Panc1 (cell line): ENCODE data around the gene FIBP. TPM values are rescaled to one million over a fixed set of nuclear protein-coding genes. Genes with fewer than 3 reads are reported as not detected.

Experiments
- ATAC-seq: fragments of 200-7000 bp; cut with Tn5 transposase; 2 replicates; pipeline ENCODE4 v1.9.1; 2020; ENCODE audit warnings: mild to moderate bottlenecking, moderate library complexity
- BruUV-seq: library from RNA; stranded (reverse); fragments of 400-500 nt; replicated peaks from 2 replicates; lab custom pipeline; 2021; lab: Mats Ljungman, UMichigan
- CTCF ChIA-PET: fragments of 300-600 bp; sonication (Branson Sonifier 250); formaldehyde crosslinking; loops from one replicate; lab custom pipeline; 2022; ENCODE audit warnings: antibody characterized with exemption; lab: Charles Lee
- POLR2A ChIA-PET: fragments of 300-600 bp; sonication (Branson Sonifier 250); formaldehyde crosslinking; loops from one replicate; lab custom pipeline; 2022; ENCODE audit warnings: antibody characterized with exemption; lab: Charles Lee
- DNase-seq: peaks from one replicate; pipeline ENCODE4 v3.0.0-alpha.2; 2010; ENCODE audit warnings: low read depth, low spot score
- H3K27ac ChIP-seq: 2 replicates; pipeline ENCODE4 v1.5.1; 2011; ENCODE audit warnings: mild to moderate bottlenecking, low read length, inconsistent platforms
- H3K27me3 ChIP-seq: fragments of 200-500 bp; sonication (Bioruptor generic); 2 replicates; pipeline ENCODE4 v1.6.0; 2014; ENCODE audit warnings: low read length, inconsistent platforms; ENCODE audit not compliant: control insufficient read depth, insufficient read depth
- H3K36me3 ChIP-seq: fragments of 200-500 bp; sonication (Bioruptor generic); 2 replicates; pipeline ENCODE4 v1.5.1; 2014; ENCODE audit warnings: inconsistent platforms, mild to moderate bottlenecking, low read length, moderate library complexity; ENCODE audit not compliant: control insufficient read depth, insufficient read depth
- H3K4me1 ChIP-seq: 2 replicates; pipeline ENCODE4 v1.5.1; 2011; ENCODE audit warnings: inconsistent platforms, mild to moderate bottlenecking, low read length, moderate library complexity; ENCODE audit not compliant: control insufficient read depth, insufficient read depth
- H3K4me3 ChIP-seq, 2 experiments: 2 replicates each; pipeline ENCODE4 v1.5.1; 2011 to 2012; ENCODE audit warnings: low read depth in 2 of 2, low read length in 2 of 2, mild to moderate bottlenecking in 2 of 2, inconsistent platforms in 1 of 2, moderate library complexity in 1 of 2
- H3K9me3 ChIP-seq: fragments of 200-500 bp; sonication (Bioruptor generic); 2 replicates; pipeline ENCODE4 v1.5.1; 2014; ENCODE audit warnings: low read depth, mild to moderate bottlenecking, inconsistent platforms, low read length, moderate library complexity; ENCODE audit not compliant: control insufficient read depth, insufficient read depth
- POLR2AphosphoS5 ChIP-seq: IDR thresholded peaks from 2 replicates; pipeline ENCODE4 v1.6.1; 2012; ENCODE audit warnings: mild to moderate bottlenecking, low read depth, low read length, moderate library complexity
- SIN3A ChIP-seq: IDR thresholded peaks from 2 replicates; pipeline ENCODE4 v1.6.1; 2012; ENCODE audit warnings: low read depth, mild to moderate bottlenecking, low read length, moderate library complexity, borderline replicate concordance; ENCODE audit not compliant: insufficient read depth
- TCF7L2 ChIP-seq: IDR thresholded peaks from 2 replicates; pipeline ENCODE4 v1.6.1; 2011; ENCODE audit warnings: mild to moderate bottlenecking, low read depth, low read length, inconsistent platforms
- in situ Hi-C: cut with HindIII; loops from 2 replicates; pipeline ENCODE4 v1.10.0; 2016; ENCODE audit warnings: low sequenced_read_pairs, low pct_unique_long_range_greater_than_20kb
- intact Hi-C: fragments of 100-400 bp; cut with micrococcal nuclease; formaldehyde crosslinking; loops from one replicate; pipeline ENCODE4 v1.10.0; 2022; ENCODE audit not compliant: unreplicated experiment
- total RNA-seq: library from RNA; stranded (reverse); gene quantifications from one replicate; pipeline ENCODE4 v1.2.1, GENCODE V29; 2021; ENCODE audit not compliant: unreplicated experiment
- TF ChIP-seq, protein P1 (sequence below), 2 experiments: IDR thresholded peaks; 2 replicates each; pipeline ENCODE4 v1.6.1; 2011 to 2012; ENCODE audit warnings: low read depth in 2 of 2, control low read depth in 1 of 2, low read length in 1 of 2, mild to moderate bottlenecking in 1 of 2, moderate library complexity in 1 of 2; ENCODE audit not compliant: insufficient read depth in 1 of 2
- TF ChIP-seq, protein P2 (sequence below): fragments of 450-650 bp; IDR thresholded peaks from 2 replicates; pipeline ENCODE4 v1.5.1; 2017; ENCODE audit warnings: mild to moderate bottlenecking

FIBP gene
- total RNA-seq, 1 experiment from 2014 or later = 105 TPM

DNA sequence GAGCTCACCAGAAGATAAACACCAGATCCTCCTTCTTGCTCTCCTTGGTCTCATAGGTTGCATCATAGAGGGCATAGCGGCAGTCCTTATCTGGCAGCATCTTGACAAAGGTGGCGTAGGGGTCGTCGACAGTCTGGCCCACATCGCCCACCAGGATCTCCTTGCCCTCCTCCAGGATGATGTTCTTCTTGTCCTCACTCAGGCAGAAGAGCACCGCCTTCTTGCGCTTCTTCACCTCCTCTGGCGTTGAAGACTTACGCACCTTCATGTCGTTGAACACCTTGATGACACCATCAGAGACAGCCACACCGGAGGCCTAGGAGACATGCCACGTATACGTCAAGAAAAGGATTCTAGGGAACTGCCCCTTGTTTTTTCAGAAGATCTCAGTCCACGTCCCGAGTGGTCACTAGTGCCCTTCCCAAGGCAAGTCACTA is 32.3 kb downstream of the FIBP start:
- ATAC-seq = no peak
- H3K4me3 ChIP-seq = peak overlapping the region; percentile 94 to 99
- H3K9me3 ChIP-seq = no peaks in the 10 kb centered on the region
- intact Hi-C loops = loop anchor here (10.0 kb wide), 1 partner anchor 301 kb away; the partner anchor contains the start of gene LTBP3
- H3K4me1 ChIP-seq = peaks cover 38% of the 10 kb centered on the region
- peaks cover 29% of the 10 kb centered on the region for H3K36me3 ChIP-seq
- no peak for DNase-seq
- in situ Hi-C loops = no loop called here
- no peaks in the 10 kb centered on the region for H3K27me3 ChIP-seq
- TF ChIP-seq POLR2AphosphoS5 = peak; percentile 4; the same call in 1 of the 2 replicates
- TF ChIP-seq, protein P1, sequence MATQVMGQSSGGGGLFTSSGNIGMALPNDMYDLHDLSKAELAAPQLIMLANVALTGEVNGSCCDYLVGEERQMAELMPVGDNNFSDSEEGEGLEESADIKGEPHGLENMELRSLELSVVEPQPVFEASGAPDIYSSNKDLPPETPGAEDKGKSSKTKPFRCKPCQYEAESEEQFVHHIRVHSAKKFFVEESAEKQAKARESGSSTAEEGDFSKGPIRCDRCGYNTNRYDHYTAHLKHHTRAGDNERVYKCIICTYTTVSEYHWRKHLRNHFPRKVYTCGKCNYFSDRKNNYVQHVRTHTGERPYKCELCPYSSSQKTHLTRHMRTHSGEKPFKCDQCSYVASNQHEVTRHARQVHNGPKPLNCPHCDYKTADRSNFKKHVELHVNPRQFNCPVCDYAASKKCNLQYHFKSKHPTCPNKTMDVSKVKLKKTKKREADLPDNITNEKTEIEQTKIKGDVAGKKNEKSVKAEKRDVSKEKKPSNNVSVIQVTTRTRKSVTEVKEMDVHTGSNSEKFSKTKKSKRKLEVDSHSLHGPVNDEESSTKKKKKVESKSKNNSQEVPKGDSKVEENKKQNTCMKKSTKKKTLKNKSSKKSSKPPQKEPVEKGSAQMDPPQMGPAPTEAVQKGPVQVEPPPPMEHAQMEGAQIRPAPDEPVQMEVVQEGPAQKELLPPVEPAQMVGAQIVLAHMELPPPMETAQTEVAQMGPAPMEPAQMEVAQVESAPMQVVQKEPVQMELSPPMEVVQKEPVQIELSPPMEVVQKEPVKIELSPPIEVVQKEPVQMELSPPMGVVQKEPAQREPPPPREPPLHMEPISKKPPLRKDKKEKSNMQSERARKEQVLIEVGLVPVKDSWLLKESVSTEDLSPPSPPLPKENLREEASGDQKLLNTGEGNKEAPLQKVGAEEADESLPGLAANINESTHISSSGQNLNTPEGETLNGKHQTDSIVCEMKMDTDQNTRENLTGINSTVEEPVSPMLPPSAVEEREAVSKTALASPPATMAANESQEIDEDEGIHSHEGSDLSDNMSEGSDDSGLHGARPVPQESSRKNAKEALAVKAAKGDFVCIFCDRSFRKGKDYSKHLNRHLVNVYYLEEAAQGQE (IDR thresholded peaks at IDR 0.05; ENCODE audit: insufficient read depth in 1 of 2, low read depth in 2 of 2, low read length in 1 of 2) = no peak
- BruUV-seq = no TSS peak
- ChIA-PET POLR2A (no interaction called here), CTCF (no interaction called here)
- H3K27ac ChIP-seq = peak overlapping the region; percentile 93

DNA sequence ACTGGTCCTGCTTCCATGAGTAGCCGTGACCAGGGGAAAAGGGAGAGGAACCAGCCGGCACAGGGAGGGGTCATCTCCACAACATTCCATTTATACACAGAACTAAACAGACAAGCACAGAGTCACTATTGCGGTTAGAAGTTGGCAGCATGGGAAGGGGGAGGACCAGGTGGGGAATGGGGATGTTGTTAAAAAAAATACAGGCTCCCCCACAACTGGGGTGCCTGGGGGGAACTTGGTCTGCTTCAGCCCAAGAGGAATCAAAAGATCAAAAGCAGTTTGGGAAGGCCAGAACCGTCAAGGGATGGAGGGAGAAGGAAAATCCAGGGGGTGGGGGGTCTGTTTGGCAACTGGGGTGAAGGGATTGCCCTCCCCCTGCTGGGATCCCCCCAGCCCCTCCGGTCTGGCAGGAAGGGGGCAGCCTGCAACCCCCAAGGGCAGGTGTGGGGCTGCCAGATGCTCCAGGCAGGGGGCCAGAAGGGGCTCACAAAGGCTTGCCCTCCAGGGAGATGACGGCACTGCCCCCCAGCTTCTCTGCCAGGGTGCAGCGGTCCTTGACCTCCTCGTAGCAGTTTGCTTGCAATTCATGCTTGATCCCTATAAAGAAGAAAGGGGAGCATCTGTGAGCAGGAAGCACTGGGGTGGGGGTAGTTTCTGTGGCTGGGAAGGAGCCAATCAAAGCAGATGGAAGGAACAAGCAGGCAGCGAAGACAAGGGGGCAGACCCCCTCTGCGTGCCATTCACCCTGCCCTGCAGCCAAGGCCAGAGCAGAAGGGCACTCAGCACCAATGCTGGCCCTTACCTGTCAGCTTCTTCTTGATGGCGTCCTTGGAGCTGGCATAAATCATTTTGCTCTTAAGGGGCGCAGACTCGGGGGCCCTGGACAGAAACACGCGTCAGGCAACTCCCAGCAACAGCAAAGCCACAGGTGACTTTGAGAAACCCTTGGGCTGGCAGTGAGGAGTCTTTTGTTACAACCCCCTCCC is 33.1 kb downstream of the FIBP start:
- ChIA-PET CTCF (interaction anchor here (0.7 kb wide), 1 partner anchor 76 kb away, joined by 3 read pairs; no protein-coding TSS in a partner anchor), POLR2A (interaction anchor here (0.7 kb wide), 1 partner anchor 116 kb away, joined by 4 read pairs; no protein-coding TSS in a partner anchor)
- peaks cover 38% of the 10 kb centered on the region for H3K4me1 ChIP-seq
- intact Hi-C loops = loop anchor here (10.0 kb wide), 1 partner anchor 300 kb away; the partner anchor contains the start of gene LTBP3
- no peaks in the 10 kb centered on the region for H3K9me3 ChIP-seq
- DNase-seq (no peak), ATAC-seq (no peak)
- H3K27me3 ChIP-seq = no peaks in the 10 kb centered on the region
- peaks cover 29% of the 10 kb centered on the region for H3K36me3 ChIP-seq
- no peak for TF ChIP-seq SIN3A
- TF ChIP-seq, protein P2, sequence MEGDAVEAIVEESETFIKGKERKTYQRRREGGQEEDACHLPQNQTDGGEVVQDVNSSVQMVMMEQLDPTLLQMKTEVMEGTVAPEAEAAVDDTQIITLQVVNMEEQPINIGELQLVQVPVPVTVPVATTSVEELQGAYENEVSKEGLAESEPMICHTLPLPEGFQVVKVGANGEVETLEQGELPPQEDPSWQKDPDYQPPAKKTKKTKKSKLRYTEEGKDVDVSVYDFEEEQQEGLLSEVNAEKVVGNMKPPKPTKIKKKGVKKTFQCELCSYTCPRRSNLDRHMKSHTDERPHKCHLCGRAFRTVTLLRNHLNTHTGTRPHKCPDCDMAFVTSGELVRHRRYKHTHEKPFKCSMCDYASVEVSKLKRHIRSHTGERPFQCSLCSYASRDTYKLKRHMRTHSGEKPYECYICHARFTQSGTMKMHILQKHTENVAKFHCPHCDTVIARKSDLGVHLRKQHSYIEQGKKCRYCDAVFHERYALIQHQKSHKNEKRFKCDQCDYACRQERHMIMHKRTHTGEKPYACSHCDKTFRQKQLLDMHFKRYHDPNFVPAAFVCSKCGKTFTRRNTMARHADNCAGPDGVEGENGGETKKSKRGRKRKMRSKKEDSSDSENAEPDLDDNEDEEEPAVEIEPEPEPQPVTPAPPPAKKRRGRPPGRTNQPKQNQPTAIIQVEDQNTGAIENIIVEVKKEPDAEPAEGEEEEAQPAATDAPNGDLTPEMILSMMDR = no peak
- no peak for TF ChIP-seq TCF7L2
- TF ChIP-seq POLR2AphosphoS5 = no peak
- TF ChIP-seq, protein P1 (IDR thresholded peaks at IDR 0.05; ENCODE audit: insufficient read depth in 1 of 2, low read depth in 2 of 2, low read length in 1 of 2) = no peak
- H3K4me3 ChIP-seq = peak overlapping the region; percentile 94 to 99
- BruUV-seq = TSS peak; percentile 95
- peak overlapping the region; percentile 93; the same call in 1 of the 2 replicates for H3K27ac ChIP-seq
- in situ Hi-C loops = no loop called here
